GM10266 (cell line): ENCODE data around the gene NUDT1.

Source experiments
- DNase-seq: peaks from one replicate; pipeline ENCODE4 v3.0.0; 2012; ENCODE audit errors: extremely low spot score
- TF ChIP-seq, protein P1 (sequence below): IDR thresholded peaks from 2 replicates; pipeline ENCODE4 v1.5.1; 2012; ENCODE audit warnings: mild to moderate bottlenecking, low read depth; ENCODE audit not compliant: control insufficient read depth, insufficient read depth; ENCODE audit errors: missing control alignments

NUDT1 gene

DNA sequence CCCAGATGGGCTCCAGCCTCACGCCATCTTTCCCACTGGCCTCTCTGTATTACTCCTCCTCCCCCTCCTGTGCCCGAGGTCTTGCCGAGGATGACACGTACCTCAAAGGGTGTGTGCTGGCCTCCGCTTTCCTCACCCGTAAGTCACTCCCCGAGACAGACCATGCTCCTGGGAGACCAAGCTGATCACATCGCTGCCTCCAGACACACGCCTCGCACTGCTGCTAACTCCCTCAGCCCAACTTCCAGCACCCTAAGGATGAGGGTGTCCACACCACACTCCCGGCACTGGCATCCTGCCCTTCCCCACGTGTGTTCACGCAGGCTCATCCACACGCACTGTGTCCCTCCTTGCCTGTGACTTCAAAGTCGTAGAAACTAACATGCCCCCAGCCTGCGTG, 33.3 kb upstream of the NUDT1 start:
- TF ChIP-seq, protein P1, sequence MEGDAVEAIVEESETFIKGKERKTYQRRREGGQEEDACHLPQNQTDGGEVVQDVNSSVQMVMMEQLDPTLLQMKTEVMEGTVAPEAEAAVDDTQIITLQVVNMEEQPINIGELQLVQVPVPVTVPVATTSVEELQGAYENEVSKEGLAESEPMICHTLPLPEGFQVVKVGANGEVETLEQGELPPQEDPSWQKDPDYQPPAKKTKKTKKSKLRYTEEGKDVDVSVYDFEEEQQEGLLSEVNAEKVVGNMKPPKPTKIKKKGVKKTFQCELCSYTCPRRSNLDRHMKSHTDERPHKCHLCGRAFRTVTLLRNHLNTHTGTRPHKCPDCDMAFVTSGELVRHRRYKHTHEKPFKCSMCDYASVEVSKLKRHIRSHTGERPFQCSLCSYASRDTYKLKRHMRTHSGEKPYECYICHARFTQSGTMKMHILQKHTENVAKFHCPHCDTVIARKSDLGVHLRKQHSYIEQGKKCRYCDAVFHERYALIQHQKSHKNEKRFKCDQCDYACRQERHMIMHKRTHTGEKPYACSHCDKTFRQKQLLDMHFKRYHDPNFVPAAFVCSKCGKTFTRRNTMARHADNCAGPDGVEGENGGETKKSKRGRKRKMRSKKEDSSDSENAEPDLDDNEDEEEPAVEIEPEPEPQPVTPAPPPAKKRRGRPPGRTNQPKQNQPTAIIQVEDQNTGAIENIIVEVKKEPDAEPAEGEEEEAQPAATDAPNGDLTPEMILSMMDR: no peak
- no peak for DNase-seq

DNA sequence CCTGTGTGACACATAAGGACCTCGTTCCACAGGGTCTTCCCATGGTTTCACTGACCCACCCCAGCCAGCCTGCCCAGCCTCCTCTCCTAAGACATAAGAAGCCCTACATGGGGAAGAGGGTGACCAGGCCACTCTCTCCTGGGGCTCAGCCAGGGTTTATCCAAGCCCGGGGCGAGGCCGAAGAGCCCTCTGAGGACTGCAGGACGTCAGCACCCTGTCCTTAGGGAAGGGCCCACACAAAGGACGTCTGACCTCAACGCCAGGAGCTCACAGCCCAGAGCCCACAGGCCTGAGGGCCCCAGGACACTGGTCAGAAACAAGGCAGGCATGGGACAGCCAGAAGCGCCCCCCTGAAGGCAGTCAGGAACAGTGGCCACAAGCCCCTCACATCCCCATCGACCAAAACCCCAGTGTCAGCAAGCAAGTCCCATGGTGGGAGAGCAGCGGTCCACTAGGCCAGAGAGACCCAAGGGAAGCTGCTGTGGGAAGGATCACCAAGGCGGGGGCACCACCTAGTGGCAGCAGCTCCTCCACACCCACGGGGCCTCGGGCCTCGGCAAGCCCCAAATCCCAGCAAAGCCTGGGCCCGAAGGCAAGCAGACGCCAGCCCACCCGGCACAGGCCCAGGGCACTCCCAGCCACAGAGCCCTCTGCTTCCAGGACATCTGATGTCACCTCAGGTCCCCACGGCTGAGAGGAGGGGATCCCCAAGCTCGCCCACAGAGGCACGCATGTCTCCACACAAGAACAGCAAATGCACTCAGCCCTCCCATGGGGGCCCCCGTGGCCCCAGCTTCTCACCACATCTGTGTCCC, 32.7 kb upstream of the NUDT1 start:
- TF ChIP-seq, protein P1: peak; percentile 95
- DNase-seq: peak; percentile 84

DNA sequence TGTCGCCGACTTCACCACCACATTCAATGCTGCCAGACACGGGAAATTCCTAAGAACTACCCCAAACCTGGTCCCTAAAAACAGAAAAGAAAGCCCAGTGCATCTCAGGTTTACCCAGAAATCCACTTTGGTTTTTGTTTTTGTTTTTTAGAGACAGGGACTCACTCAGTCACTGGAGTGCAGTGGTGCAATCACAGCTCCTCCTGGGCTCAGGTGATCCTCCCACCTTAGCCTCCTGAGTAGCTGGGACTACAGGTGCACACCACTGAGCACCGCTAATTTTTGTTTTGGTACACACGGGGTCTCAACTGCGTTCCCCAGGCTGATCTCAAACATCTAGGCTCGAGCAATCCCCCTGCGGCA, 32.1 kb upstream of the NUDT1 start:
- TF ChIP-seq, protein P1: no peak
- DNase-seq: no peak

DNA sequence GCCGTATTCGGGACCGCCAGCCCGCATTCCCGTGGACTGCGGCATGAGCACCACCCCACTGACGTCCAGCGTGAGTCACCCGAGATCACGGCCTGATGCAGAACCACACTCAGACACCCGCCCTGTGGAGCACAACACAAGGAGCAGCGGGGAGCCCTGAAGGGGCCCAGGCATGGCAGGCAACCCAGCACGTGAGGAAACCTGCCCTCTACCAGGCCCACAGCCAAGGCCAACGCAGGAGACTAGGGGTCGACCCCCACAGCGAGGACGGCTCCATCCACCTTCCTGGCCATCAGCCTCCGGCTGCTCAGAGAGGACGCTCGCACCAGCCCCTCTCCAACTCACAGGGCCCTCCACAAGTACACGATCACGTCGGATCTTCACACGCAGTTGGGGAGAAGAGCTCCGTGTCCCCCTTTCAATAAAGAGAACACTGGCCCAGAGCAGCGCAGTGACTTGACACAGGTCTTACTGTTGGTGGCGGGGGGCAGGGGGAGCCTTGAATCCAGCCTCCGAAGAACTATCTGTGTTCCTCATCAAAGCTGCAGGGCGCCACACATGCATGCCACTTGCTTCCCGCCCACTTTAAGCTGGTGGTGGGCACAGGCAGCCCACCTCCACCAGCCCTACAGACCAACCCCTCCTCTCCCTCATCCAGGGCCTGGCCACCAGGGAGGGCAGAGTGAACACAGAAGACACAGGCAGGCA, 31.3 kb upstream of the NUDT1 start:
- TF ChIP-seq, protein P1: no peak
- no peak for DNase-seq

DNA sequence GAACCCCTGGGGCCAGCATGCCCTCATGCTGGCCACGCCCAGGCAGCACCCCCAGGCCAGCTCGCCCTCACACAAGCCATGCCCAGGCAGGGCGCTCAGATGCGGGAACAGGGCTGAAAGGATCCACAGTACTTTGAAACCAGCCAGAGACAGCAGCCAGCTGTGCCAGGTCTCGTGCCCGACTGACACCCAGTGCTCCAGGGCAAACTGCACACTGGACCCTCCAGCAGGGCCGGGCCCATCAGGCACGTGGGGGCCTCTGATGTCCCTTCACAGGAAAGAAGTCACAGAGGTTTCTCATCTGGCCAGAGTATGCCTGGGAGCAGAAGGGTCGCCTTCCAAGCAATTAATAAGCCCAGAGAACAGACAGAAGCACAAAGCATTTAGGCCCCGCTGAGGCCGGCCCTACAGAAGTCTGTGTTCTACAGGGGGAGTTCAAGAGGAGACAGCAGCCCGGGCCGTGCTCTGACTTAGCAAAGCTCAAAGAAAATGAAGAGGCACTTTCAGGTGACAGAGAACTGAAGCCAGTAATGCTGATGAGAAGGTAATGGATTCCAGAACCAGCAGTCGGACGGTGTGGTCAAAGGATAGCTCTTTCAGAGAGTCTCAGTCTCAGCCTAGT, 30.7 kb upstream of the NUDT1 start:
- TF ChIP-seq, protein P1: no peak
- DNase-seq: no peak

DNA sequence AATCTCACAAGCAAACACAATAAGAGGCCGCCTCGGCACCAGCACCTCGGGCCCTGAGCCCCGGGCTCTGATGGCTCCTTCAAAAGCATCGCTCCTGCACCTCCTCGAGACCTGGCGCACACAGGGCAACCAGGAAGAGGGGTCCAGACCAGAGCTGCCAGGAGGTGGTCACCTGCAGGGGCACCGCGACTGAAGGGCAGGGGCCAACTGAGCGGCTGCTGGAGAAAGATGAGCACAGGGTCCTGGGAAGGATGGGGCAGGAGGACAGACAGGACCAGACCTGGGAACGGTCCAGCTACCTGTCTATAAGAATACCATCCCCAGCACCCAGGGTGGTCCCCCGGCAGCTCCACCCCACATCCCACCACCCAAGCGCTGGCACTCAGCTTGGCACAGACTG, 30.1 kb upstream of the NUDT1 start:
- no peak for DNase-seq
- TF ChIP-seq, protein P1: no peak
